Measurements from ENCODE around the gene SELENOM.

The SELENOM gene

GRCh38 chr22:31107178-31107893, at the start of gene SELENOM:
Gene SELENOM (minus strand): TSS chr22:31107568. CDS start chr22:31107505, 63 bp downstream.
- peak; percentile 96 for DNase-seq

- DNase-seq = no peak
Measured at GRCh38 chr22:31155422-31155821, 48.1 kb upstream of the SELENOM start.

GRCh38 chr22:31154975-31155374, 47.6 kb upstream of the SELENOM start:
- DNase-seq = no peak

- no peak for DNase-seq
Measured at GRCh38 chr22:31153357-31153756, 46.0 kb upstream of the SELENOM start.

- DNase-seq = no peak
Measured at GRCh38 chr22:31151872-31152271, 44.5 kb upstream of the SELENOM start.

GRCh38 chr22:31150615-31151014, 43.2 kb upstream of the SELENOM start:
- DNase-seq = no peak

GRCh38 chr22:31148953-31149627, 41.7 kb upstream of the SELENOM start:
- peak; percentile 49 for DNase-seq

GRCh38 chr22:31148488-31148887, 41.1 kb upstream of the SELENOM start:
- no peak for DNase-seq

- no peak for DNase-seq
Measured at GRCh38 chr22:31144223-31144622, 36.9 kb upstream of the SELENOM start.

GRCh38 chr22:31143537-31143936, 36.2 kb upstream of the SELENOM start:
- DNase-seq = no peak

GRCh38 chr22:31143038-31143437, 35.7 kb upstream of the SELENOM start:
- no peak for DNase-seq

- DNase-seq = no peak
Measured at GRCh38 chr22:31142285-31142684, 34.9 kb upstream of the SELENOM start.

- no peak for DNase-seq
Measured at GRCh38 chr22:31141551-31141950, 34.2 kb upstream of the SELENOM start.

- no peak for DNase-seq
Measured at GRCh38 chr22:31140746-31141145, 33.4 kb upstream of the SELENOM start.

GRCh38 chr22:31139866-31140716, 32.7 kb upstream of the SELENOM start, which contains the start of gene PLA2G3:
Gene PLA2G3 (minus strand): TSS chr22:31140508. CDS start chr22:31140354, 154 bp downstream.
- DNase-seq = no peak

GRCh38 chr22:31139066-31139465, 31.7 kb upstream of the SELENOM start:
- DNase-seq = no peak

- no peak for DNase-seq
Measured at GRCh38 chr22:31138126-31138525, 30.8 kb upstream of the SELENOM start.

GRCh38 chr22:31137721-31138120, 30.4 kb upstream of the SELENOM start:
- DNase-seq = no peak

- DNase-seq = no peak
Measured at GRCh38 chr22:31136711-31137110, 29.3 kb upstream of the SELENOM start.

GRCh38 chr22:31136155-31136554, 28.8 kb upstream of the SELENOM start:
- no peak for DNase-seq

- no peak for DNase-seq
Measured at GRCh38 chr22:31135706-31136105, 28.3 kb upstream of the SELENOM start.

GRCh38 chr22:31134688-31135087, 27.3 kb upstream of the SELENOM start:
- DNase-seq = no peak

- DNase-seq = no peak
Measured at GRCh38 chr22:31133911-31134310, 26.5 kb upstream of the SELENOM start.

Data from CD4-positive, alpha-beta T cell treated with Interleukin-17A for 4 hours (primary cell).